HFF-Myc (cell line): ENCODE results near the gene FXN.
"Not testable (repeated sequence)": the region's sequence is repeated elsewhere in the genome, so short reads cannot be mapped to it uniquely, and the experiment has no call there.

Experiments used
- DNase-seq: peaks from one replicate; pipeline ENCODE4 v3.0.0-alpha.2; 2011; ENCODE audit warnings: low read depth; ENCODE audit errors: extremely low read depth
- H3K4me3 ChIP-seq: replicated peaks from 2 replicates; pipeline ENCODE4 v1.5.1; 2011; ENCODE audit warnings: low read depth, mild to moderate bottlenecking, control low read depth, low read length
- TF ChIP-seq, protein P1 (sequence below): IDR thresholded peaks from 2 replicates; pipeline ENCODE4 v1.5.1; 2012; ENCODE audit warnings: mild to moderate bottlenecking, low read depth, low read length, control low read depth; ENCODE audit errors: missing control alignments

FXN gene

DNA sequence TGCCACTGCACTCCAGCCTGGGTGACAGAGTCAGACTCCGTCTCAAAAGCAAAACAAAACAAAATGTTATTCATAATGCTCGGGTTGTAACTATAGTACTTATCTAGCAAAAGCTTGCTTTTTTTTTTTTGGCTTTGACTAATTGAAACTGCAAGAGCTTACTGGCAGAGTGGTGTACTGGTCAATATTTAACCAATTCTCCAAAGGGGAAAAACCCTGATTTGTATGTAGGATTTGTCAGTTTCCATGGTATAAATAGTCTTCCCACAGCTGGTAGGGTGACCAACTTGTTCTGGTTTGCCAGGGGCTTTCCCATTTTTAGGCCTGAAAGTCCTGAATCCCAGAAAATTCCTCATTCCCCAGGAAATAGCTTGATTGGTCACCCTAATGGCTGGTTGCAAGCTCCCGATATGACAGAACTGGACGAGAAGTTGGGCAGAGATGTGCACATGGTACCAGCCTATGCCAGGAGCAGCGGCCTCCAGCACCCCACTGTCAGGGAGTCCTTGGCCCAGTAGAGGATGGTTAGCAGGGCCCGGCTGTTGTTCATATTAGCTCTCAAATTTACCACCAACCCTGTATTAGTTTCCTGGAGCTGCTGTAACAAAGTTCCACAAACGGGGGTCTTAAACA, 58.0 kb downstream of the FXN start:
- no peak overlapping the region for H3K4me3 ChIP-seq

DNA sequence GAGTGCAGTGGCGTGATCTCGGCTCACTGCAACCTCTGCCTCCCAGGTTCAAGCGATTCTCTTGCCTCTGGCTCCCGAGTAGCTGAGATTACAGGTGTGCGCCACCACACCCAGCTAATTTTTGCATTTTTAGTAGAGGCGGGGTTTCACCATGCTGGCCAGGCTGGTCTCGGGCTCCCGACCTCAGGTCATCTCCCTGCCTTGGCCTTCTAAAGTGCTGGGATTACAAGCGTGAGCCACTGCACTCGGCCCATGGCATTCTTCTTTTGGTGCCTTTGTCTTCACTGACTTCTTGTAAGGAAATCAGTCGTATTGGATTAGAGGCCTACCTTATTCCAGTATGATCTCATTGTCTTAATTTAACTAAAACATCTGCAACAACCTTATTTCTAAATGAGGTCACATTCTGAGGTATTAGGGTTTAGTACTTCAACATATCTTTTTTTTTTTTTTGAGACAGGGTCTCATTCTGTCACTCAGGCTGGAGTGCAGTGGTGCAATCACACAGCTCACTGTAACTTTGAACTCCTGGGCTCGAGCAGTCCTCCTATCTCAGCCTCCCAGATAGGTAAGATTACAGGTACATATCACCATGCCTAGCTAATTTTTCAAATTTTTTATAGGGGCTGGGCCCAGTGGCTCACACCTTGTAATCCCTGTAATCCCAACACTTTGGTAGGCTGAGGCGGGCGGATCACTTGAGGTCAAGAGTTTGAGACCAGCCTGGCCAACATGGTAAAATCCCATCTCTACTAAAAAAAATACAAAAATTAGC, 59.0 kb downstream of the FXN start:
- H3K4me3 ChIP-seq, DNase-seq: not testable (repeated sequence)

More for the DNA sequence above, 58.0 kb downstream of the FXN start:
- TF ChIP-seq, protein P1, sequence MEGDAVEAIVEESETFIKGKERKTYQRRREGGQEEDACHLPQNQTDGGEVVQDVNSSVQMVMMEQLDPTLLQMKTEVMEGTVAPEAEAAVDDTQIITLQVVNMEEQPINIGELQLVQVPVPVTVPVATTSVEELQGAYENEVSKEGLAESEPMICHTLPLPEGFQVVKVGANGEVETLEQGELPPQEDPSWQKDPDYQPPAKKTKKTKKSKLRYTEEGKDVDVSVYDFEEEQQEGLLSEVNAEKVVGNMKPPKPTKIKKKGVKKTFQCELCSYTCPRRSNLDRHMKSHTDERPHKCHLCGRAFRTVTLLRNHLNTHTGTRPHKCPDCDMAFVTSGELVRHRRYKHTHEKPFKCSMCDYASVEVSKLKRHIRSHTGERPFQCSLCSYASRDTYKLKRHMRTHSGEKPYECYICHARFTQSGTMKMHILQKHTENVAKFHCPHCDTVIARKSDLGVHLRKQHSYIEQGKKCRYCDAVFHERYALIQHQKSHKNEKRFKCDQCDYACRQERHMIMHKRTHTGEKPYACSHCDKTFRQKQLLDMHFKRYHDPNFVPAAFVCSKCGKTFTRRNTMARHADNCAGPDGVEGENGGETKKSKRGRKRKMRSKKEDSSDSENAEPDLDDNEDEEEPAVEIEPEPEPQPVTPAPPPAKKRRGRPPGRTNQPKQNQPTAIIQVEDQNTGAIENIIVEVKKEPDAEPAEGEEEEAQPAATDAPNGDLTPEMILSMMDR, result no peak
- DNase-seq, result no peak

DNA sequence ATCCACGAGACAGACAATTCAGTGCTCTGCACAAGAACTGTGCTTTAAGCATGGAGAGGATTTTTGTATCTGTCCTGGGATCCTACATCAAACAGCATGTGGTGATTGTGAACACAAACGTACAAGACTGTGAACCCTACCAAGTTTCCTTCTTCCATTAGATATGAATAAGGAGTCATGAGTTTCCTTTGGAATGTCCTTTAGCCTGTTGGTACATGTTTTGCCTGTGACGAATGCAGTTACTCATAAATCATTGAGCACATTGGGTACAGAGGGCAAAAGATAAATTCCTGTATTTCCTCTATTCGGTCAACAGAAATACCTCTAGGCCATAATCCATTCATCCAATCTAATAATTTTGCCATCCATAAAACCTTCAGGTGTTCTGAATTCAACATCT, 61.5 kb downstream of the FXN start:
- TF ChIP-seq, protein P1, result no peak
- no peak for DNase-seq

DNA sequence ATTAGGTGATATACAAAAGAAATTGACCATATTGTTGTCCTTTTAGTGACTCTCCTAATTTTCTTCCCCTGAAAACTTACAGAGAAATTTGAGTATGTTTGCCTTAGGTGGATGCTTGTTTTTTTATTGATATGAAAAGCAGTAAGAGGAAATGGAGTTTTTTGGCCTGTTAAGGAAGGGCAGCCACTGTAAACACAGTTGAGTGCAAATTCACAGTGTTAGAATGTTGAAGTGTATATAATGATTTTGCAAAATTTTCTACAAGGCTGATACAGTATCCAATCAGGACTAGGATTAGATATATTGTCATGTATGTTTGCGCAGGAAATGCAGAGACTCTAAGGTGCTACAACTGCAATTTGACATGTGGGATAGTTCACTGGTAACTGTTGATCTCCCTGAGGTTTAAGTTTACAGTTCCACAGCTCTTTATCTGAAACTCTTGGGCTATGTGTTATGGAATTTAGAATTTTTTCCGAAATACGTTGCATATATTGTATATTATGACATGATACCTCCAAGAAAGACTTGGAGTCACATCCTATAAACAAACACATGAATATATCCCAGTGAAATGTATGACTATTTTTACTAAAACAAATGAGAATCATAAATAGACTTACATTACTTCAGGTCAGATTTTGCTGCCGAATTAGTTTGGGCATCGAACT, 62.5 kb downstream of the FXN start:
- TF ChIP-seq, protein P1, result no peak
- no peak overlapping the region for H3K4me3 ChIP-seq
- DNase-seq, result no peak

More for the DNA sequence above, 61.5 kb downstream of the FXN start:
- no peak overlapping the region for H3K4me3 ChIP-seq

DNA sequence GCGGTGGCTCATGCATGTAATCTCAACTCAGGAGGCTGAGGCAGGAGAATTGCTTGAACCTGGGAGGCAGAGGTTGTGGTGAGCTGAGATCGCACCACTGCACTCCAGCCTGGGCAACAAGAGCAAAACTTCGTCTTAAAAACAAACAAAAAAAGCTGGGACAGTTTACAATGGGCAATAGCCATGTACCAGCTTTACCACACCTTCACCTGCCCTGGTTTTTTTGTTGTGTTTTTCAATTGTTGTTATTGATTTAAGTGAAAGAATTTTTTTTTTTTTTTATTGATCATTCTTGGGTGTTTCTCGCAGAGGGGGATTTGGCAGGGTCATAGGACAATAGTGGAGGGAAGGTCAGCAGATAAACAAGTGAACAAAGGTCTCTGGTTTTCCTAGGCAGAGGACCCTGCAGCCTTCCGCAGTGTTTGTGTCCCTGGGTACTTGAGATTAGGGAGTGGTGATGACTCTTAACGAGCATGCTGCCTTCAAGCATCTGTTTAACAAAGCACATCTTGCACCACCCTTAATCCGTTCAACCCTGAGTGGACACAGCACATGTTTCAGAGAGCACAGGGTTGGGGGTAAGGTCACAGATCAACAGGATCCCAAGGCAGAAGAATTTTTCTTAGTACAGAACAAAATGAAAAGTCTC, 67.9 kb downstream of the FXN start:
- H3K4me3 ChIP-seq, DNase-seq: not testable (repeated sequence)

DNA sequence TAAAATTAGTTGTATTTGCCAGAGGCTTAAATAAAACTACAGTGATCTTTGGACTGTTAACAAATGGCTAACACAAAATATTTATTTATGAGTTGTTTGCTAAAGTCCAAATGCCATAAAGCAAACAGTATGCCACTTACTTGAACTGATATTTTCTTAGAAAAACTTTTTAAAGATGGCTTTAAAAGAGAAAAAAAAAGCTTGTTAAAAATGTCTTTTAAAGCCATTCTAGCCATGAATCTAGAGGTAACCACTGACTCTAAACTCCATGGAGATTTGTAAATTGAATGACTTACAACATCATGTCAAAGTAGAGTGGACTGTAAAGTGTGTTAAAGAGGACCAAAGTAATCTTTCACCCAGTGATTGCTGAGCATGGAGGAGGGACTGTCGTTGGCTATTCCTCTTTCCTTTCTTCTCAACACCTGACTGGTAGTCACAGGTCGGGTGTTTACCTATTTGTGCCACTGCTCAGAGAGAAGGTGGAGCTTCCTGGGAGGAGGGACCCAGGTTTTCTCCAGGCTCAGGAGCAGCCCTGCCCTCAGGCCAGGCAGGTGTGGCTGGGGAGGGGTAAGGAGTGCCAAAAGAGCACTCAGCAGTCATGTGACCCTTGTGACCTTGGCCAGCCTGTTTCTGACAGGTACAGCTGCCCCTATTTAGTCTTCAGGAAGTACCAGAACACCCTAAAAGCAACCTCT, 69.4 kb downstream of the FXN start:
- H3K4me3 ChIP-seq, result no peak overlapping the region
- no peak for DNase-seq
- TF ChIP-seq, protein P1, result no peak

DNA sequence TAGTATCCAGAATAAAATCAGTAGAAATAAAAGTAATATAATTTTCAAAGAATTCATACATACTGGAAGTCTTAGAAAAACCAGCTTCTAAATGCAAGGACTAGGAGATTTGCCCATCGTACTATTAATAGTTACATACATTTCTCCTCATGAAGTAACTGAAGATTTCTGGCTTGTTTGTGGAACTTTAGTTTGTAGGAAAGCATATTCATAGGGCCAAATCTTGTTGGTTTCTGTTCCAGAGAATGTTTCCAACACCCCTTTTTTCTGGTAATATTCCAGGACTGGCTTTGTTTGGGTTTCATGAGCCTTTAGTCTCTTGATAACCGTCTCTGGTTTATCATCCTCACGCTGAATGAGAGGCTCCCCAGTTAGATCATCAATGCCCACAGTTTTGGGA, 72.2 kb downstream of the FXN start:
- no peak for DNase-seq
- TF ChIP-seq, protein P1, result no peak
- no peak overlapping the region for H3K4me3 ChIP-seq

DNA sequence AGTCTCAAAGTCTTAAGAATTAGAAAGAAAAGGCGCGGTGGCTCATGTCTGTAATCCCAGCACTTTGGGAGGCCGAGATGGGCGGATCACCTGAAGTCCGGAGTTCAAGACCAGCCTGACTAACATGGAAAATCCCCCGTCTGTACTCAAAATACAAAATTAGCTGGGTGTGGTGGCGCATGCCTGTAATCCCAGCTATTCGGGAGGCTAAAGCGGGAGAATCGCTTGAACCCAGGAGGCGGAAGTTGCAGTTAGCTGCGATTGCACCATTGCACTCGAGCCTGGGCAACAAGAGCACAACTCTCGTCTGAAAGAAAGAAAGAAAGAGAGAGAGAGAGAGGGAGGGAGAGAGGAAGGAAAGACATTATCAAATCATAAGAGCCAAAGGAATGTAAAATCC, 73.2 kb downstream of the FXN start:
- H3K4me3 ChIP-seq, DNase-seq: not testable (repeated sequence)
